ENCODE data around the gene NOTCH1. TPM values are rescaled to one million over a fixed set of nuclear protein-coding genes. Genes with fewer than 3 reads are reported as not detected.

NOTCH1 gene
- total RNA-seq, 1 donor, result 10.5 TPM

DNA sequence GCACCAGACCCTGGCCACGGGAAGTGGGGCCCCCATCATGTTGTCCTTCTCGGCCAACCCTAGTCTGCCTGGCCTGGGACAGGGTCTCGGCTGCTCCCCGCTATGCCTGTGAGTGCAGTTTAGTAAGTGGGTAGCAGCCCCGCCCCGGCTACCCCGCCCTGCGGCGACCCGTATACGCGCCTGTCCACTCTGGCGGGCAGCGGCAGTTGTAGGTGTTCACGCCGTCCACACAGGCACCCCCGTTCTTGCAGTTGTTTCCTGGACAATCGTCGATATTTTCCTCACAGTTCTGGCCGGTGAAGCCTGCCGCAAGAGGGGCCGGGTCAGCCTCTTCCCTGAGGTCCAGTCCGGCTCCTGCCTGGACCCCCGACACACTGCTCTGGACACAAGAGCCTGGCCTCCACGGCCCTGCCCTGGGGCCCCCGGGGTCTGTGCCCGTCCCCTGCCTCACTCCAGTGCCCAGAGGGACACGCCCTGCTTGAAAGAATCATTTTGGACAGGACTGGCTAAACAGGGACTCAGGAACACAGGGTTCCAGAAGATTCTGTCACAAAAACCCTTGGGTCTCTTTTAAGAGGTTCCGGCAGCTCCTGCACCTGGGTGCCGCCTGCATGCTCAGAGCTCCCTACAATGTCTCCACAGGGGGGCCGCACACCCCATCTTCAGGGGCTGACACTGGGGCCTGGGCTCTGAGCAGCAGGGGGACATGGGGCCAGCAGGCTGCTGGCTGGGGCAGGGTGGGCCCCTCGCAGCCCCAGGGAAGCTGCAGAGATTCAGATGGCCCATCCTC lies 26.4 kb downstream of the NOTCH1 start:
- DNase-seq (ENCODE audit: insufficient read length, low spot score, missing footprints), result no peak
- H3K27me3 ChIP-seq (ENCODE audit: insufficient read depth, low read length), result no peaks in the 10 kb centered on the region
- no peak overlapping the region for H3K4me2 ChIP-seq (ENCODE audit: insufficient read depth, low read length)
- peaks cover 11% of the 10 kb centered on the region for H3K36me3 ChIP-seq (ENCODE audit: insufficient read depth, low read length)
- TF ChIP-seq, protein P1, sequence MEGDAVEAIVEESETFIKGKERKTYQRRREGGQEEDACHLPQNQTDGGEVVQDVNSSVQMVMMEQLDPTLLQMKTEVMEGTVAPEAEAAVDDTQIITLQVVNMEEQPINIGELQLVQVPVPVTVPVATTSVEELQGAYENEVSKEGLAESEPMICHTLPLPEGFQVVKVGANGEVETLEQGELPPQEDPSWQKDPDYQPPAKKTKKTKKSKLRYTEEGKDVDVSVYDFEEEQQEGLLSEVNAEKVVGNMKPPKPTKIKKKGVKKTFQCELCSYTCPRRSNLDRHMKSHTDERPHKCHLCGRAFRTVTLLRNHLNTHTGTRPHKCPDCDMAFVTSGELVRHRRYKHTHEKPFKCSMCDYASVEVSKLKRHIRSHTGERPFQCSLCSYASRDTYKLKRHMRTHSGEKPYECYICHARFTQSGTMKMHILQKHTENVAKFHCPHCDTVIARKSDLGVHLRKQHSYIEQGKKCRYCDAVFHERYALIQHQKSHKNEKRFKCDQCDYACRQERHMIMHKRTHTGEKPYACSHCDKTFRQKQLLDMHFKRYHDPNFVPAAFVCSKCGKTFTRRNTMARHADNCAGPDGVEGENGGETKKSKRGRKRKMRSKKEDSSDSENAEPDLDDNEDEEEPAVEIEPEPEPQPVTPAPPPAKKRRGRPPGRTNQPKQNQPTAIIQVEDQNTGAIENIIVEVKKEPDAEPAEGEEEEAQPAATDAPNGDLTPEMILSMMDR (IDR thresholded peaks at IDR 0.05; ENCODE audit: extremely low read depth, low read depth, low read length), result no peak
- no peak overlapping the region for H3K27ac ChIP-seq (ENCODE audit: low read depth, low read length)
- peaks cover 2% of the 10 kb centered on the region for H3K79me2 ChIP-seq (ENCODE audit: insufficient read depth, low read length)
- H3K4me3 ChIP-seq (ENCODE audit: insufficient read depth, low read length), result no peak overlapping the region
- H4K20me1 ChIP-seq (ENCODE audit: insufficient read depth, low read length), result peaks cover 4% of the 10 kb centered on the region
- no peaks in the 10 kb centered on the region for H3K9me3 ChIP-seq (ENCODE audit: low read depth, low read length)
- H3K4me1 ChIP-seq (ENCODE audit: insufficient read depth, low read length), result no peaks in the 10 kb centered on the region
- H2AFZ ChIP-seq (ENCODE audit: low read length), result no peak overlapping the region

DNA sequence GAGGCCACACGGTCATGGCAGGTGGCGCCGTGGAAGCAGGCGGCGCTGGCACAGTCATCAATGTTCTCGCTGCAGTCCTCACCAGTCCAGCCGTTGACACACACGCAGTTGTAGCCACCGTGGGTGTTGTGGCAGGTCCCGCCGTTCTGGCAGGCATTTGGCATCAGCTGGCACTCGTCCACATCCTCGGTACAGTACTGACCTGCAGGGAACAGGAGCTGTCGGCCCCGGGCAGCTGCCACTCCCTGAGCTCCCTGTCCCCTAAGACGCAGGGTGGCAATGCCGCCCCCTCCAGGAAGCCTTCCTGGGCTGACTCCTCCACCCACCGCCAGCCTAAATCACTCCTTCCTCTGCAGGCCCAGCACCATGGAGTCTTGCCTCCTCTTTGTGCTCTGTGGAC lies 27.2 kb downstream of the NOTCH1 start:
- Histone ChIP-seq H3K27me3 (ENCODE audit: insufficient read depth, low read length) (no peaks in the 10 kb centered on the region), H3K79me2 (ENCODE audit: insufficient read depth, low read length) (peaks cover 2% of the 10 kb centered on the region), H3K36me3 (ENCODE audit: insufficient read depth, low read length) (peaks cover 11% of the 10 kb centered on the region), H3K4me1 (ENCODE audit: insufficient read depth, low read length) (no peaks in the 10 kb centered on the region), H4K20me1 (ENCODE audit: insufficient read depth, low read length) (peaks cover 4% of the 10 kb centered on the region), H3K9me3 (ENCODE audit: low read depth, low read length) (no peaks in the 10 kb centered on the region), H2AFZ (ENCODE audit: low read length) (no peak overlapping the region), H3K4me2 (ENCODE audit: insufficient read depth, low read length) (no peak overlapping the region), H3K4me3 (ENCODE audit: insufficient read depth, low read length) (no peak overlapping the region), H3K27ac (ENCODE audit: low read depth, low read length) (no peak overlapping the region)
- TF ChIP-seq, protein P1 (IDR thresholded peaks at IDR 0.05; ENCODE audit: extremely low read depth, low read depth, low read length), result no peak
- no peak for DNase-seq (ENCODE audit: insufficient read length, low spot score, missing footprints)

DNA sequence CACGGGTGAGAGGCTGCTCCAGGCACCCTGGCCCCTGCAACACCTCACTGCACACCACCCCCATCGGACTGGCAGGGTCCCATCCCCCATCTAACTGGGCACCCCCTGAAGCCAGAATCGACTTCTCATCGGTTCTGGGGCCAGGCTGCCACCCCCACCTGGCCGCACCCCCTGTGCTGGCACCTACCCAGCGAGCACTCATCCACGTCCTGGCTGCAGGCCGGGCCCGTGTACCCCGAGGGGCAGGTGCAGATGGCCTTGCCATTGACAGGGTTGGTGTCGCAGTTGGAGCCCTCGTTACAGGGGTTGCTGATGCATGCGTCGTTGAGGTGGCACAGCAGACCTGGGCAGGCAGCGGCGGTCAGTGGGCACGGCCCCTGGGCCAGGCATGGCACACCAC lies 27.9 kb downstream of the NOTCH1 start:
- H2AFZ ChIP-seq (ENCODE audit: low read length), result no peak overlapping the region
- no peak overlapping the region for H3K4me2 ChIP-seq (ENCODE audit: insufficient read depth, low read length)
- no peaks in the 10 kb centered on the region for H3K4me1 ChIP-seq (ENCODE audit: insufficient read depth, low read length)
- no peak overlapping the region for H3K27ac ChIP-seq (ENCODE audit: low read depth, low read length)
- no peak overlapping the region for H3K4me3 ChIP-seq (ENCODE audit: insufficient read depth, low read length)
- DNase-seq (ENCODE audit: insufficient read length, low spot score, missing footprints), result no peak
- H4K20me1 ChIP-seq (ENCODE audit: insufficient read depth, low read length), result peaks cover 4% of the 10 kb centered on the region
- H3K36me3 ChIP-seq (ENCODE audit: insufficient read depth, low read length), result peaks cover 14% of the 10 kb centered on the region
- H3K79me2 ChIP-seq (ENCODE audit: insufficient read depth, low read length), result peaks cover 2% of the 10 kb centered on the region
- TF ChIP-seq, protein P1 (IDR thresholded peaks at IDR 0.05; ENCODE audit: extremely low read depth, low read depth, low read length), result no peak
- H3K9me3 ChIP-seq (ENCODE audit: low read depth, low read length), result no peaks in the 10 kb centered on the region
- H3K27me3 ChIP-seq (ENCODE audit: insufficient read depth, low read length), result no peaks in the 10 kb centered on the region

DNA sequence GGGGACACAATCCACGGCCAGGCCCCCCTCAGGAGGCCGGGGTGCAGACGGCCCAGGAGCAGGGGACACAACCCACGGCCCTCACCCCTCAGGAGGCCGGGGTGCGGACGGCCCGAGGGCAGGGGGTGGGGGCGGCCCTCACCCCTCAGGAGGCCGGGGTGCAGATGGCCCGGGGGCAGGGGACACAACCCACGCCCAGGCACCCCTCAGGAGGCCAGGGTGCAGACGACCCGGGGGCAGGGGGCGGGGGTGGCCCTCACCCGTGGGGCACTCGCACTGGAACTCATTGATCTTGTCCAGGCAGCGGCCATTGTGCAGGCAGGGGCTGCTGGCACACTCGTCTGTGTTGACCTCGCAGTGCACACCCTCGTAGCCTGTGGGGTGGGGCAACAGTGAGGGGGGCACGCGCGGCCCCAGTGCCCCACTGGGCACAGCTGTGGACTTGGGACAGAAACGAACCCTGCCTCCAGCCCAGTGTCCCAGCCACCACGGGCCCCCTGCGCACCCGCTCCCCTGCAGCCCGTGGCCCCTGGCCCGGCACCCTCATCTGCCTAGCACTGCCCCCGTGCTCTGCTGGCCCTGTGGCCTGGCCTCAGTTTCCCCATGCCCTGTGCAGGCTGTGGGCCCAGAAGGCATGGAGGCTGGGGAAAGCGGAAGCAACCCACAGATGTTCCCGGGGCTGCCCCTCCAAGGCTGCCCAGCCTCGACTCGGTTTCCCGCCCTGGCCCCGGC lies 28.7 kb downstream of the NOTCH1 start:
- H4K20me1 ChIP-seq (ENCODE audit: insufficient read depth, low read length), result peaks cover 4% of the 10 kb centered on the region
- no peaks in the 10 kb centered on the region for H3K4me1 ChIP-seq (ENCODE audit: insufficient read depth, low read length)
- H3K4me2 ChIP-seq (ENCODE audit: insufficient read depth, low read length), result no peak overlapping the region
- H3K9me3 ChIP-seq (ENCODE audit: low read depth, low read length), result no peaks in the 10 kb centered on the region
- peaks cover 2% of the 10 kb centered on the region for H3K79me2 ChIP-seq (ENCODE audit: insufficient read depth, low read length)
- no peak overlapping the region for H3K4me3 ChIP-seq (ENCODE audit: insufficient read depth, low read length)
- peaks cover 19% of the 10 kb centered on the region for H3K36me3 ChIP-seq (ENCODE audit: insufficient read depth, low read length)
- no peak overlapping the region for H3K27ac ChIP-seq (ENCODE audit: low read depth, low read length)
- no peaks in the 10 kb centered on the region for H3K27me3 ChIP-seq (ENCODE audit: insufficient read depth, low read length)
- no peak overlapping the region for H2AFZ ChIP-seq (ENCODE audit: low read length)
- TF ChIP-seq, protein P1 (IDR thresholded peaks at IDR 0.05; ENCODE audit: extremely low read depth, low read depth, low read length), result no peak
- no peak for DNase-seq (ENCODE audit: insufficient read length, low spot score, missing footprints)

Data from osteoblast (primary cell).